ENCODE data around the gene TENM3.

Gene TENM3

DNA sequence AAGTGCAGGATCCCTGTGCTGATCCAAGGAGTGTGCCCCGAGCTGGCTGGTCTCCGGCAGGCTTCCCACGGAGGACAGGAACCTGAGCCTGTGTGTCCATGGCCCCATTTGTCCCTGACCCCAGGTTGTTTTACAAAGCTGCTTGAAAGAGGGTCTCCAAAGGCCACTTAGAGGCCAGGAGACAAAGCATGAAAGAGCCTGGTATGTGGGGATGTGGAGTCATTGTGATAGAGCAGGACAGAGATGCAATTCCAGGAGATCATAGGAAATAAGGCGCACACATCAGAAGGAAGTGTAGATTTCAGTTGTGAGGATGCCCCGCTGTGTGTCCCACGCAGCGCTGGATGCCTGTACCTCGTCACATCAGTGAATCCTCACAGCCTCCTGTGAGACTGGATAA lies 48.0 kb downstream of the TENM3 start:
- no peak for DNase-seq (ENCODE audit: low spot score)

DNA sequence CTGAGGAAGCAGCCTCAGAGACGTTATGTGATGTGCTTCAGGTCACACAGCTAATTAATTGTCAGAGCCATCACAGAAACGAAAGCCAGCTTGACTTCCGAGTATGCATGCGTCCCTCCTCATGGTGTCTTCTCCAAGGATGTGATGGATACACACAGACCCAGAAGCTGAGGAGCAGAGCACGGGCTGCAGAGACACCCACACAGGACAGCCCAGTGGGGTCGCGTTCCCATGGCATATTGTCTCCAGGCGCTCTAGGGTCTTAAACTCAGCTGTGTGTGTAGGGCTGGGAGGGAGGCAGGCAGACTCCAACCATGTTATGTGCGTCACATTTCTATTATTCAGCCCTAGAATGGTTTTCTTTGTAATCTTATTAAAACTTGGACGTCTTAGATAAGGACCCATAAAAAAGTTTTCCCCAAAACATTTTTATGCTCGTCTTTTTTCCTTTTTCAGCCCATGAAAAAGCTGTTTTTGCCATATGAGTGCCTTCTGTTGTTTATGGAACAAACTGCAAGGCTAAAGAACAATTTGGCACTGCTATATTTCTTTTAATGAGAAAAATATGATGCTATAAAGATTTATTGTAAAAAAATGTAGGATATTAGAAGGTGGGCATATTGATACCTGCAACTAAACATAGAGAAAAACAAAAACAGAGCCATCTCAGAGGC lies 48.5 kb downstream of the TENM3 start:
- no peak for DNase-seq (ENCODE audit: low spot score)

DNA sequence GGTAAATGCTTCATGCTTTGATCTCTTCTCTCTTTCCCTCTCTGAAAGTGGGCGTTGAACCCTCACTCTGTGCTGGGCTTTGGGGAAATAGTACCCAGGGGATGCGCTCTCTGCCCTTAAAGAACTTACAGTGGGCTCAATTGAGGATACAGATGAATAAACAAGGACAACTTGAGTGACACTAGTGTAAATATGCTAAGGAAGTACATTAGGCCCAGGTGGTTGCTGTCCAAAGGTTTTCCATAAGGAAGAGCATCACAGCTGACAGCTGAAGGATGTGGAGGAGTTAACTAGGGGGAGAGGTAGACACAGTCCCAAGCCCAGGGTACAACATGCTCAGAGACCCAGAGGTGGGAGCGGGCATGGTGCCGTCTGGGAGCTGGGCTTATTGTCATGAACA lies 49.4 kb downstream of the TENM3 start:
- no peak for DNase-seq (ENCODE audit: low spot score)

DNA sequence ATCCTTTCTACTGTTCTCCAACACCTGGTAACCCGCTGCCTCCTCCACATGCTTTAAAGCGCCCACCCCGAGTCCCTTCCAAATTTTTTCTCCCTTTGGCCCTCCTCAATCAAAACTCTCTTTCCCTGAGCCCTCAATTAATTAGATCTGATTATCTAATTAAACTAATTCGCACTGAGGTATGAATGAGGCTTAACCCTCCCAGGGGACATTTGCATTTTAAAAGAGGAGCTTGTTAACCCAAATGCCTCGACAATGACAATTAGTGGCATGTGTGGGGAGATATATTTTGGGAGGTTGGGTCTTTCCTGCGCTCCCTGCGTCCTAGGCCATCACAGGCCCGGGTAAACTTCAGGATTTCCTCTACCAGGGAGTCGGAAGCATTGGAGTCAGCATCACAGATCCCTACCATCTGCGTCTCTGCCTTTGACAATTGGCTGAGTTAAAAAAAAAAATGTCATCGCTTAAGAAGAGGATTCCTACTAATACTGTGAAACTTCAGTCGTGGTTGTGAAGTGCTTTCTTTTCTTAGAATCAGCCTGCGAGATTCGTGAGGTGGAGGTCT lies 50.6 kb downstream of the TENM3 start:
- no peak for DNase-seq (ENCODE audit: low spot score)

DNA sequence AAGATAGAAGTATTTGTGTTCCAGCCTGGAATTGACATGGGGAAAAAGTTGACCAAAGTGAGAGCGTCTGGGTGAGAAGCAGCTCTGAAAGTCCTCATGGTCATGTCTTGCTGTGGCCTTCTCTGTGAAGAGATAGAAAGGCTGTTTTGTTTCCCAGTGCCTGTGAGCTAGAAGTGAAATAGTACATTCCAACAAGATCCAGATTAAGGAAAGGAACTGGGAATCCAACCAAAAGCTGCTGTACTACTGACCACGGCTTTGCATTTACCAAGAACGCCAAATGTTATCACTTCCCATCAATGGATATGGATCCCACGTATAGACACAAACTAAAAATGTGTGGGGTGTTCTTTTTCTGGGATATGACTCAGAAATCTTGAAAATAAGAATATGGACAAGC lies 51.2 kb downstream of the TENM3 start:
- no peak for DNase-seq (ENCODE audit: low spot score)

DNA sequence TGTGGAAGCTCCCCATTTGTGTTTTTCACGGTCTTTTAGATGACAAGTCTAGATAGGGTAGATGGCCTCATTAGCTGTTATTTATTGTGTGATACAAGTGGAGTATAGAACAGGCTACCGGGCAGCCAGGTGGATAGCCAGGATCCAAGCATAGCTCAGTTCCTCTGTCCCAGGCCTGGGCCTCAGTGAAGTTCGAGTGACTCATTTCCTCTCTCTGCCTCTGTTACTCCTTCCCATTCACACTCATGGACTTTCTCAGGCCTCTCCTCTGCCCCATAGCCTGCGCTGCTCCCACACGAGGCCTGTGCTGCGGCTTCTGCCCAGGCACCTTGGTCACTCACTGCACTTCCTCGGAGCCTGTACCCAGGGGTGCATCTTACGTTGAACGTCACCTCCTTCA lies 54.5 kb downstream of the TENM3 start:
- peak; percentile 63 for DNase-seq (ENCODE audit: low spot score)

DNA sequence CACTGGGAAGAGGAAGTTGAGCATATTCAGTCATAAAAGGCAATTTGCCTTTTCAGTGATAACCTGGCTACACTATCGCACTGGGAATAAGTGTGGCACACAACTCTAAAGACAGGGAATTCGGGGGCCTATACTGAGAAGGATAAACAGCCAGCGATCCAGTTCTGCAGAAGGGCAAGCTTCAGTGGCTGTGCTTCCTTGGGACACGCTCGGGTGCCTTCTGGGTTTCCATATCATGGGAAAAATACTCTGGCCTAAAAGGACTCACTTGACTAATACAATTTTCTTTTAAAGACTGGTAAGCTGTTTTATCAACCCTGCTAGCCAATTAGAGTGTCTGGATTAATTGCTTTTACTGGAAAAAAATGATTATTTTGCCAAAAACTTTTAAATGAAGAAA lies 58.5 kb downstream of the TENM3 start:
- DNase-seq (ENCODE audit: low spot score): peak; percentile 40

DNA sequence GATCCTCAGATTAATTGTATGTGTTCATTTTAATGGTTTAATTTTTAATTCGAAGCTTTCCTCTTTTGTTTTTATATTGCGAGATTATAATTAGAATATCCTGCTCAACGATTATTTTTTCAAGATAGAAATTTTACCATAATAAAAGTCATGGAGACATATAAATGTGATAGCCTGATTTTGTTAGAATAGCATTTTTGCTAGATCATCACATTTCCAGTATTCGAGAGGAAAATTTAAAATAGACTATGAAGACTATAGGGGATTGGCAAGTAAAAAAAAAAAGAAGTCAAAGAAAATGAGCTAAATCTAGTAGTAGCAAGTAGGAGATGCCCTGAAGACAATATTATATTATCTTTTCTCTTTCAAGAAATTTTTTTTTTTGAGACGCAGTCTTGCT lies 60.6 kb downstream of the TENM3 start:
- no peak for DNase-seq (ENCODE audit: low spot score)

DNA sequence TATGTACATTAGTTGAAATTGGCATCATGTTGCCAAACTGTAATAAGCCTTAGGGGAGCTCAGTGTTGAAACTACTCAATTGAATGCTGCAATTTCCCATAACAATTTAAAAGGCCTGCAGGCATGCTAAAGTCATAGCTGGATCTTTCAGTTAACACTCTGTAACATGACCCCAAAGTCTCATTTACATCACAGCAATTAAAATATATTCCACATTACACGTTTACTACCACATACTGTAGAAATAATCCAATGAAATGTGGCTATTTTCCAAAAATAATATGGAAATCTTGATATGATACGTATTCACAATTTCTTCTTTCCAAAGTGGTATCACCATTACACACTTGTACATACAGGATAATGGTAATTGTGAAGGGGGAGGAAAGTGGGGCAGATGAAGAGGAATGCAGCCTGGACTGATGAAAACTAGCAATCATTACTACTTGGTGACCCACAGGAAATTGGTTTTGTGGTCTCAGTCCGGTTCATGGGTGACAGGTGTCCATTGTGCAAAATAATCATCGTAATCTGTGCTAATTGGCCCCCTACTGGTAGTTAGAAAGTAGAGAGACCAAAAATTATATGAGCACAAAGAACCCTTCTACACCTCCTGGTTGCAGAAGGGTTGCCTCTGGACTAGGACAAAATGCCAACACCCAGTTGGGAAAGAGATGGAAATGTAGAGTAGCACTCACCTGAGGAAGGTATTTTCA lies 63.7 kb downstream of the TENM3 start:
- peak; percentile 43 for DNase-seq (ENCODE audit: low spot score)

DNA sequence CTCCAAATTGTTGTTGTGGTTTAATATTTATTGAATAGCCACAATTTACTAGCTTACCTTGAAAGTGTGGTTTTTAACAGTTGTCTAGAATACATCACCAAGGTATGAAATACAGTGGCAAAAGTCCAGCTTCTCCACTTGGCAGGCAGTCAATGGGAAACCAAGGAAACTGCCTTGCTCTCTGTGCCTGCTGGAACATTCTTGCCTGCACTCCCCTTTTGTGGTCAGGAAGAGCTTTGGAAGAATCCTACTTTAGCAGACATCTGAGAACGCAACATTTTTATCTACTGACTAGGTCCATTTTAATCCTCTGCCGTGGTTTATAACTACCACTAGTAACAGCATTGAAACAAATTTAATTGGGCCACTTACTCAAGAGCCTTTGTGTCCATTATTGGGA lies 64.5 kb downstream of the TENM3 start:
- DNase-seq (ENCODE audit: low spot score): peak; percentile 95

DNA sequence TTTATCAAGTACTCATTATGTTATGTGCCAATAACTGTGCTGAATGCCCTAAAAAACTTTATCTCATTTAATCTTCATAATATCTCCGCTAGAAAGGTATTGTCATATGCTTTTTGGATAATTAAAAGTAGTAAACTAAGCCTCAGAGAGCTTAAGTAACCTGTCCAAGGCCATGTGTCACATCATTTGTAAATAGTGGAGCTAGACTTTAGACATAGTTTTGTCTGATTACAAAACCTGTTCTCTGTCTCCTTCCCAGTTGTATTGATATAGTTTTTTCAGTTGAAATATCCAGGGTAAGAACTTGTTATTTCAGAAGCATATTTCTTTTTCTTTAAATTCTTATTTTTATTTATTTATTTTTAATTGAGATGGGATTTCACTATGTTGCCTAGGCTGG lies 66.7 kb downstream of the TENM3 start:
- DNase-seq (ENCODE audit: low spot score): no peak

DNA sequence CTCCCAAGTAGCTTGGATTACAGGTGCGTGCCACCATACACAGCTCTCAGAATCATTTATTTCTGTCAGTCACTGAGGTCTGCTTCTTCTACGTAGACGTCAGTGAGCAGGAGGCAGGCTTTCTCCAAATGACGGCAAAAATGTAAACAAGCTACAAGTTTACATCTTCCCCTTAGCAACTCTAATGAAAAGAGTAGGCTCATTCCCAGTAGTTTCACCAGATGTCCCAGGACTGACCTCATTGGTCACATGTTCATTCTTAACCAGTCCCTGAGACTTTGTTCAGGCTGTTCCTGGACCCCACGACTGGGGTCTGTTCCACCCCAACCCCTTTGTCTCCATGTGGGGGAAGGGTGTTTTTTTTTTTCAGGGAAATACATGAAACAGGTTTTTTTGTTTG lies 67.1 kb downstream of the TENM3 start:
- DNase-seq (ENCODE audit: low spot score): no peak

DNA sequence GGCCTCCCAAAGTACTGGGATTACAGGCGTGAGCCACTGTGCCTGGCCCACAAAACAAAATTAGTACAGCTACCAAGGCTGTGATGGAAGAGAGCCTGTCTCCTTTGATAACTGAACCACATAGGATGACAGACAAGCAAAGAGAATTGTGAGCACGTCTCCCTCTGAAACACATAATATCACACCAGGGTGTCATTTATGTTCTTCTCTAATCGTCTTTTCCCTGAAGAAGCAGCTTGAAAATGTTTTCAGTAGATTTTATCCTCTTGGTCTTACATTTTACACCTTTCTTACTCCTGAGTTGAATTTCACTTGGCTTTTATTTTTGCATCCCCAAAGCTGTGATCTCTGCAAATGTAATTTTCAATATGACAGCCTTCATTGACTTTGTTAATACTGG lies 67.8 kb downstream of the TENM3 start:
- DNase-seq (ENCODE audit: low spot score): no peak

DNA sequence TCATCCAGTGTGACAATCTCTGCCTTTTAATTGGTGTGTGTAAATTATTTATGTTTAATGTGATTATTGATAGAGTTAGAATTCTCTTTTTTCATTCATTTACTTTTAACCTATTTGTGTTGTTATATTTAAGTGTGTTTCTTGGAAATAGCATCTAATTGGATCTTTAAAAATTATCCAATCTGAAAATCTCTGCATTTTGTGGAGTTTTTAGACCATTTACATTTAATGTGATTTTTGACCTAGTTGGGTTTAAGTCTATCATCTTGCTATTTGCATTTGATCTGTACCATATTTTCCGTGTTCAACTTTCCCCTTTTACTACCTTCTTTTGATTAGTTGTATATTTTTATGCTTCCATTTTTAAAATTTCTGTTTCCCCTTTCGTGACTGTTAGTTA lies 71.3 kb downstream of the TENM3 start:
- no peak for DNase-seq (ENCODE audit: low spot score)

DNA sequence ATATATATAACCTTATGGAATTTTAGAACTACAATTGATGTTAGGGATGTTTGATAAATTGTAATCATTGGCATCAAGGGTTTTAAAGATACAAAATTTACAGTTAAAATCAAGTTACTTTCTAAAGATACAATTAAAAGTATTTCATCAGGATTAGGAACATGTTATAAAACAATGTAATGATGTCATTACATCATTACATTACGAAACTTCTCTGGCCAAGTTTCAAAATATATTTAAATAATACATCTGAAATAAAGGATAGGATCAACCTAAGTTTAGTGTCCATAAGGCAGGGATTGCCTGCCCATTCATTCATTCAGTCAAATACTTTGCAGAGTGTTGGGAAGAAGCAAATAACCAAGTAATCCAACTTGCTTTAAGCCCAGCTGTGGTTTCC lies 75.1 kb downstream of the TENM3 start:
- no peak for DNase-seq (ENCODE audit: low spot score)

DNA sequence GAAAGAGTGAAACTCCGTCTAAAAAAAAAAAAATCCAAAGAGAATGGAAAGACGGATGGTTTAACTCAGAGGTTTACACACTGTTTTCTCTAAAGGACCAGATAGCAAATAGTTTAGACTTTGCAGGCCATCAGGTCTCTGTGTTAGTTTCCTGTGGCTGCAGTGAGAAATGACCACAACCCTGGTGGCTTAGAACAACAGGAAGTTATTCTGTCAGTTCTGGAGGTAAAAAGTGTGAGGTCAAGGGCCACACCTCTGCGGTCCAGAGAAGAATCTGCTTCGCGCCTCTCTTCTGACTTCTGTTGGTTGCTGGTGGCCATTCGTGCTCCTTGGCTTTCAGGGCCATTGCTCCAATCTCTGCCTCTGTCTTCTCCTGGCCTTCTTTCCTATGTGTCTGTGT lies 76.9 kb downstream of the TENM3 start:
- no peak for DNase-seq (ENCODE audit: low spot score)

DNA sequence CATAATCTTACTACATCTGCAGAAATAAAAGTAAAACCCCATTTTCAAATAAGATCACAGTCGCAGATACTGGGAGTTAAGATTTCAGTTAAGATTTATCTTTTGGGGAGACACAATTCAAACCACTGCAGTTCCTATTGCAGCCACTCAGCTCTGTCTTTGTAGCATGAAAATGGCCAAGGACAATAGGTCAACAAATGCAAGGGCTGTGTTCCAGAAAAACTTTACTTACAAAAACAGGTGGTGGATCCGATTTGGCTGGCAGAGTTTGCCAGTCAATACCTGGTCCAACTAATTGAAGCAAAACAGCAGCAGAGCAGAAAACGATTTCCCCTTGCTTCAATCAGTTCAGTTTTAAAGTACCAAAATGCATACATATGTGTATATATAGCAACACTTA lies 77.4 kb downstream of the TENM3 start:
- DNase-seq (ENCODE audit: low spot score): no peak

DNA sequence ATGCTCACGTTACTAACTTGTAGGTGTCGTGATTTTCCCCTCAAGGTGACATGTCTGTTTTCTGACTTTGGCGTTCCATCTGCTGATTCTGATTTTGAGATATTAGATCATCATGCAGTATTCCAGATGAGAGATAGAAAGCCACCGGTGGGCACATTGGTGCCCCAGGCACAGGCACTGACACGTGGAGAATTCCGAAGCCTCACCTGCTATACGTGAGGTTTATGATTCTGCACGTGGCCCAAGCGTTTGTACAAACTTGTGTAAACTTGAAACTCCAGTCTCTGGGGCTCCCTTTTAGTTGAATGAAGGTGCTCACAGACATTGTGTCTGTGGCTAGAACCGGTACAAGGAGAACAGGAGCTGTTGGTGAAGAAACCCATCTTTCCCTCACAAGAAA lies 81.1 kb downstream of the TENM3 start:
- no peak for DNase-seq (ENCODE audit: low spot score)

DNA sequence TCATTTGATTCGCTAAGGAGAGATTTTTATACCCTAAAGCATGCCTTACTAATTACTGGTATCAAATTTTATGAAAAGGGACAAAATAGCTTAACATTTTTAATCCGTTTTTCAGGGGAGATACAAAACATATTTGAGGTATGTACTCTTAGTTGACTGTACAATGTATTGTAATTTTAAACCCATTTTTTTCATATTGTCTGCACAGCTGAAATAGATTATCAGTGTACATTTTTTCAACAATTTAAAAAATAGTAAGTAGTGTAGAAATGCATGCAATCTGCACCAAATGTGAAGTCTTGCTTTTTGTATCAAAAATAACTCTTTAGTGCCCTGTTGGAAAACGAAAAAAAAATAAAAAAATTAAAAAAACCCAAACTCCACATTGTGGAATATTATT lies 82.2 kb downstream of the TENM3 start:
- DNase-seq (ENCODE audit: low spot score): no peak

DNA sequence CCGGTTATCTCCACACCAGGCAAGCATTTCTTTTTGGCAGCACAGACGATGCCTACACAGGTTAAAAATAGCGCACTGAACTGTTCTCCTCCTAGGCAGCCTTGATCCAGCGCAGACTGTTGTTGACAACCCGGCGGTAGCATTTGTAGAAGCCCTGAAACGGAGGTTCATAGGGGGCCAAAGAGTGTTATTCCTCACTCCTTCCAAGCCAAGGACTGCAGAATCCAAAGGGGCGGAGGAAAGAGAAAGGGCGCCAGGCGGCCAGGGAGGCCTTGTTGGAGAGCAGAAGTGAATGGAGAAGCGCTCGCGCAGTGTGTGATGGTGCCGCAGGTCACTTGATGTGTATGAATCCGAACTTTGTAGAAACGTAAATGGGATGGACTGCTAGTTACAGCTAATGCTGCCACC lies 82.7 kb downstream of the TENM3 start:
- DNase-seq (ENCODE audit: low spot score): no peak

DNA sequence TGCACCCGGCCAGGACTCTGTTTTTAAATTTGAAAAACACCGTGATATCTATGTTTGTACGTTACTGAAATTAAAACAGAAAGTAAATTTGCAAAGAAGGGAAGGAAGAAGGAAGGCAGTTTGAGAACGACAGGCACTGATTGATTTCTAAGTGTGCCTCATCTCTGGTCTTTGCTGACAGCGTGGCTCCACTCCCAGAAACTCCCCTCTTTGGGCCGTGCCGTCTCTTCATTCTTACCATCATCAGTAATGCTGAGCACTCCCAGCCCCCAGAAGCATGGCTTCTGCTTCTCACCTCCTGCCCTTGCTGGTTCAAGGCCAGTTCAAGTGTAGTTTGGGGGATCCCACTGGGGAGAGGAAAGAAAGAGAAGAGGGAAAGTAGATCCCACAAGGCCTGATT lies 85.3 kb downstream of the TENM3 start:
- DNase-seq (ENCODE audit: low spot score): no peak

DNA sequence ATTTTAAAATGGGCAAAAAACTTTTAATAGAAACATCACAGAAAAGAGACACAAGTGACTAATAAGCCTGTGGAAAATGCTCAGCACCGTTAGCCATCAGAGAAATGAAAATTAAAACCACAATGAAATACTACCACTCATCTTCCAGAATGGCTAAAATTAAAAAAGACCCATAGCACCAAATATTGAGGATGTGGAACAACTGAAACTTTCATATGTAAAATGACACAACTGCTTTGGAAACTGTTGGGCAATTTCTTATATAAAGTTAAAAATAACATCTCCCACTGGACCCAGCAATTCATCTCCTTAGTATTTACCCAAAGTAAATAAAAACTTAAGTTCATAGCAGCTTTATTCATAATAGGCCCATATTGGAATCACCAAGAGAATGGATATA lies 94.2 kb downstream of the TENM3 start:
- DNase-seq (ENCODE audit: low spot score): no peak

DNA sequence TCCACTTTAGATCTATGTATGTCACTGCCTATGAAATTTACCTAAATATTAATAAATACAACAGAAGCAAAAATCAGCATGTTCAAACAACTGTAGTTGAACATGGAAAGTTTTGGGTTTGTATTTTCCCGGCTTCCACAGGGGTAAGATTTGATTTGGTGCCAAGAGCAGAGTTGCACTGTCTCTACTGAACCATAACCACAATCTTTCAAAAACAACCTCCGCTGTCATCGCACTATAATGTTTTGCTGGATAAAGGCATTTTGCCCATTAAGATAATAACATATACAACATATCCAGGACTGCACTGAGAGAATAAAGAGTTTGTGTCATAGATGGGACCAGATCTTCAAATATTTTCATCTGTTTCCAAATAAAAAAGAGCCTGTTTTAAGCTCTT lies 94.9 kb downstream of the TENM3 start:
- peak; percentile 47 for DNase-seq (ENCODE audit: low spot score)

DNA sequence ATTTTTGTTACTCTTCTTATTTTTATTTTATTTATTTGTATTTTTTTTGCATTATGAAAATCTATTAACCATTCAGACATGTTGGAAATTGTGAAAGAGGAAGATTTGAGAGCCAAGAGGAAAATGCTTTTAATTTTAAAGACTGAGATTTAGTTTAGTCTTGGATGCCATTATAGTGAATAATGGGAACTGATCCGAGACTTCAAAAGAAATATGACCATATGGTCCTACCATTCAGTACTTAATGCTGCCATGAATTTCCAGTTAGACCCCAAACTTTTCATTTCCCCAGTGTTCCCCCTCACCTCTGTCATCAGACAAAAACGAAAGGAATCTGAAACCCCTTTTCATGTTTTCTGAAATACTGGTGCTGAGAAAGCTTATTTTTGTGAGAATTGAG lies 95.5 kb downstream of the TENM3 start:
- no peak for DNase-seq (ENCODE audit: low spot score)
